ENCODE results near the gene MTM1. TPM values are rescaled to one million over a fixed set of nuclear protein-coding genes. Genes with fewer than 3 reads are reported as not detected.

Gene MTM1
- polyA plus RNA-seq, 2 of the 4 experiments (the other 2 are of a cell fraction) = 8.5 to 9.0 TPM

- TF ChIP-seq EP300 (IDR thresholded peaks at IDR 0.05) (no peak), ELK1 (IDR thresholded peaks at IDR 0.05; ENCODE audit: low read depth, low read length) (no peak)
Measured at GRCh38 chrX:150616863-150617198, 48.4 kb downstream of the MTM1 start (continued).

GRCh38 chrX:150621652-150622051 lies 53.2 kb downstream of the MTM1 start:
- no peak for ATAC-seq
- TF ChIP-seq BCL3 (IDR thresholded peaks at IDR 0.05) (no peak), TP53 (CRISPR knock-in tag; IDR thresholded peaks at IDR 0.05) (no peak), HEYL (CRISPR knock-in tag; IDR thresholded peaks at IDR 0.05) (no peak), KDM5A (IDR thresholded peaks at IDR 0.05) (no peak), REST (IDR thresholded peaks at IDR 0.05) (no peak), TFCP2L1 (CRISPR knock-in tag; IDR thresholded peaks at IDR 0.05) (no peak), RFX5 (IDR thresholded peaks at IDR 0.05) (no peak), JUN (IDR thresholded peaks at IDR 0.05) (no peak), HOXB13 (CRISPR knock-in tag; IDR thresholded peaks at IDR 0.05; ENCODE audit: low read depth) (no peak), EHF (CRISPR knock-in tag; IDR thresholded peaks at IDR 0.05) (no peak)
- no peak for FAIRE-seq
- POLR2A ChIA-PET = no interaction called here
- no peak overlapping the region for H3K4me2 ChIP-seq
- no peak overlapping the region for H3K4me3 ChIP-seq
- 78% methylated on average over 2 of the region's 2 CpGs for WGBS (ENCODE audit: missing lambda C conversion rate)
- no peaks in the 10 kb centered on the region for H3K9me3 ChIP-seq
- H3K4me1 ChIP-seq = no peaks in the 10 kb centered on the region
- DNase-seq (ENCODE audit: low read depth in 1 of 2, low spot score in 1 of 2) = no peak
- CTCF ChIA-PET = no interaction called here
- no peak overlapping the region for H3K27ac ChIP-seq

GRCh38 chrX:150623583-150623982 lies 55.2 kb downstream of the MTM1 start:
- no peak overlapping the region for H3K4me2 ChIP-seq
- FAIRE-seq = no peak
- ChIA-PET POLR2A (no interaction called here), CTCF (no interaction called here)
- DNase-seq (ENCODE audit: low read depth in 1 of 2, low spot score in 1 of 2) = no peak
- H3K27ac ChIP-seq = no peak overlapping the region
- no peaks in the 10 kb centered on the region for H3K4me1 ChIP-seq
- no peaks in the 10 kb centered on the region for H3K9me3 ChIP-seq
- no peak for ATAC-seq
- no peak for TF ChIP-seq ESRRA (IDR thresholded peaks at IDR 0.05; ENCODE audit: borderline replicate concordance, low read length)
- no peak for TF ChIP-seq TFCP2L1 (CRISPR knock-in tag; IDR thresholded peaks at IDR 0.05)
- TF ChIP-seq GATA3 (IDR thresholded peaks at IDR 0.05; ENCODE audit: borderline replicate concordance) = no peak
- no peak for TF ChIP-seq POLR2A (IDR thresholded peaks at IDR 0.05; ENCODE audit: low read length)
- TF ChIP-seq POLR2AphosphoS2 (conservative IDR thresholded peaks at IDR 0.05; ENCODE audit: low read length) = no peak
- TF ChIP-seq ZNF302 (CRISPR knock-in tag; IDR thresholded peaks at IDR 0.05) = no peak
- TF ChIP-seq ELK1 (IDR thresholded peaks at IDR 0.05; ENCODE audit: low read depth, low read length) = no peak
- TF ChIP-seq JUNB (IDR thresholded peaks at IDR 0.05) = no peak
- TF ChIP-seq EP300 (IDR thresholded peaks at IDR 0.05) = no peak
- TF ChIP-seq FOSL2 (IDR thresholded peaks at IDR 0.05) = no peak
- TF ChIP-seq FOSL2 (CRISPR knock-in tag; IDR thresholded peaks at IDR 0.05) = no peak
- no peak for TF ChIP-seq BHLHE40 (IDR thresholded peaks at IDR 0.05; ENCODE audit: low read depth, low read length)
- TF ChIP-seq SMC3 (IDR thresholded peaks at IDR 0.05) = no peak
- no peak for TF ChIP-seq PHF8 (IDR thresholded peaks at IDR 0.05; ENCODE audit: borderline replicate concordance, low read depth)
- TF ChIP-seq PBX3 (IDR thresholded peaks at IDR 0.05) = no peak
- no peak for TF ChIP-seq NFE2L2 (conservative IDR thresholded peaks at IDR 0.05; ENCODE audit: low read length)
- TF ChIP-seq JUN (IDR thresholded peaks at IDR 0.05) = no peak
- TF ChIP-seq HMGXB4 (CRISPR knock-in tag; IDR thresholded peaks at IDR 0.05; ENCODE audit: borderline replicate concordance) = no peak
- H3K4me3 ChIP-seq = no peak overlapping the region

All from A549 (cell line).